ENCODE measurements around the gene EVX2. TPM values are rescaled to one million over a fixed set of nuclear protein-coding genes. Genes with fewer than 3 reads are reported as not detected.

EVX2 gene
- total and polyA plus RNA-seq, 2 of the 13 experiments (the other 11 are each of a cell fraction or from before 2014, with no cell fraction given), result not detected

DNA sequence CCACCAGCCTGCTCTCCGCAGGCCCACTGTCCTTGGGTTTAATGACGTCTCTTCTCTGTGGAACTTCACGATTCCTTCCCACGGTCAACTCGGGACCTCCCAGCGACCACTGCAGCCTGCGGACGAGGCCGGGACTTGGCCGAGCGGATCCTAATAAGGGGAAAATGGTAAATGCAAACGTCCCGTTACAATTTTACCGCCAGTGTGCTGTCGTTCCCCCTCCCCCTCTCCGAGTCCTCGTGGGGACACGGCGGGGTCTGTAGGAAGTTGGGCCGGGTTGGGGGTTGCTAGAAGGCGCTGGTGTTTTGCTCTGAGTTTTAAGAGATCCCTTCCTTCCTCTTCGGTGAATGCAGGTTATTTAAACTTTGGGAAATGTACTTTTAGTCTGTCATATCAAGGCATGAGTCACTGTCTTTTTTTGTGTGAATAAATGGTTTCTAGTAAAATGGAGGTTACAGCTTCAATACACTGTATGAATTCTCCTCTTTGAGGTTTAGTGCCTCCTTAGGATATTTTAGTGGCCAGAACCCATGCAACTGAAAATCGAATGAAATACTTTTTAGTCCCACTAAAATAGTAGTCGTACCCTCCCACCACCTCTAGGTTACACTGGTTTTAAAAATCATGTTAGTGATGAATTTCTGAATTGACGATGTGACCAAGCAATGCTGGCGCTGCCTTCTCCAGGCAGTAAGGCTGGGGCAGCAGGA lies 25.6 kb upstream of the EVX2 start:
- no TSS peak for BruUV-seq (replicated peaks)
- H4K20me1 ChIP-seq (ENCODE audit: insufficient read depth, low read length), result no peaks in the 10 kb centered on the region
- H3K9ac ChIP-seq (ENCODE audit: insufficient read depth, low read depth, low read length), result no peak overlapping the region
- H2AFZ ChIP-seq (ENCODE audit: low read length), result no peak overlapping the region
- 50% methylated on average over 26 of the region's 26 CpGs for WGBS (ENCODE audit: low lambda C conversion rate)
- peaks cover 30 to 88% of the 10 kb centered on the region in 2 experiments for H3K27me3 ChIP-seq (ENCODE audit: control insufficient read depth in 1 of 2, insufficient read depth in 2 of 2, low read length in 2 of 2)
- no peak overlapping the region for H3K27ac ChIP-seq (ENCODE audit: extremely low read length, insufficient read depth, low read length)
- H3K4me2 ChIP-seq (ENCODE audit: low read depth, low read length), result peak overlapping the region; percentile 38; the same call in 1 of the 2 replicates
- H3K9me3 ChIP-seq (ENCODE audit: low read length), result no peaks in the 10 kb centered on the region
- in situ Hi-C loops (cut with HindIII; ENCODE audit: extremely low pct_ligation_motif_present, low pct_unique_long_range_greater_than_20kb) (loop anchor here (10.0 kb wide), 1 partner anchor 1075 kb away; no protein-coding TSS in a partner anchor), intact Hi-C loops (cut with micrococcal nuclease; ENCODE audit: unreplicated experiment) (no loop called here)
- ChIA-PET POLR2A (no interaction called here), CTCF (ENCODE audit: low intra/inter-chr PET ratio, low total read pairs) (no interaction called here)
- TF ChIP-seq EZH2 (conservative IDR thresholded peaks at IDR 0.05; ENCODE audit: low read depth, low read length), result peak; percentile 90
- no peak for TF ChIP-seq ZNF350 (CRISPR knock-in tag; IDR thresholded peaks at IDR 0.05; ENCODE audit: borderline replicate concordance, low read depth)
- H3K36me3 ChIP-seq (replicated peaks in 1 of 2; ENCODE audit: control insufficient read depth in 1 of 2, insufficient read depth in 2 of 2, low read length in 2 of 2), result no peaks in the 10 kb centered on the region
- no peak for ATAC-seq
- peaks cover 7% of the 10 kb centered on the region for H3K4me1 ChIP-seq (ENCODE audit: insufficient read depth, low read length)
- H3K4me3 ChIP-seq (replicated peaks in 1 of 3; ENCODE audit: insufficient read depth in 1 of 3, low read depth in 2 of 3, low read length in 3 of 3), result no peak overlapping the region; a peak in 1 of 6 replicates
- H3K79me2 ChIP-seq (ENCODE audit: insufficient read depth, low read length), result no peaks in the 10 kb centered on the region
- no peak for DNase-seq (ENCODE audit: low spot score)
- FAIRE-seq, result no peak

- H3K79me2 ChIP-seq (ENCODE audit: insufficient read depth, low read length), result no peaks in the 10 kb centered on the region
- BruUV-seq (replicated peaks), result no TSS peak
- no peaks in the 10 kb centered on the region for H3K9me3 ChIP-seq (ENCODE audit: low read length)
- in situ Hi-C loops (cut with HindIII; ENCODE audit: extremely low pct_ligation_motif_present, low pct_unique_long_range_greater_than_20kb) (loop anchor here (10.0 kb wide), 1 partner anchor 1073 kb away; no protein-coding TSS in a partner anchor), intact Hi-C loops (cut with micrococcal nuclease; ENCODE audit: unreplicated experiment) (no loop called here)
- no peak overlapping the region for H3K27ac ChIP-seq (ENCODE audit: extremely low read length, insufficient read depth, low read length)
- H3K4me2 ChIP-seq (ENCODE audit: low read depth, low read length), result no peak overlapping the region
- H3K9ac ChIP-seq (ENCODE audit: insufficient read depth, low read depth, low read length), result no peak overlapping the region
- WGBS (ENCODE audit: low lambda C conversion rate), result 85% methylated on average over 45 of the region's 59 CpGs
- H3K4me3 ChIP-seq (replicated peaks in 1 of 3; ENCODE audit: insufficient read depth in 1 of 3, low read depth in 2 of 3, low read length in 3 of 3), result no peak overlapping the region
- ATAC-seq (no peak), DNase-seq (ENCODE audit: low spot score) (no peak), FAIRE-seq (no peak)
- ChIA-PET CTCF (ENCODE audit: low intra/inter-chr PET ratio, low total read pairs) (no interaction called here), POLR2A (no interaction called here)
- TF ChIP-seq FOSL2 (CRISPR knock-in tag; IDR thresholded peaks at IDR 0.05), result no peak
- TF ChIP-seq, protein P1, sequence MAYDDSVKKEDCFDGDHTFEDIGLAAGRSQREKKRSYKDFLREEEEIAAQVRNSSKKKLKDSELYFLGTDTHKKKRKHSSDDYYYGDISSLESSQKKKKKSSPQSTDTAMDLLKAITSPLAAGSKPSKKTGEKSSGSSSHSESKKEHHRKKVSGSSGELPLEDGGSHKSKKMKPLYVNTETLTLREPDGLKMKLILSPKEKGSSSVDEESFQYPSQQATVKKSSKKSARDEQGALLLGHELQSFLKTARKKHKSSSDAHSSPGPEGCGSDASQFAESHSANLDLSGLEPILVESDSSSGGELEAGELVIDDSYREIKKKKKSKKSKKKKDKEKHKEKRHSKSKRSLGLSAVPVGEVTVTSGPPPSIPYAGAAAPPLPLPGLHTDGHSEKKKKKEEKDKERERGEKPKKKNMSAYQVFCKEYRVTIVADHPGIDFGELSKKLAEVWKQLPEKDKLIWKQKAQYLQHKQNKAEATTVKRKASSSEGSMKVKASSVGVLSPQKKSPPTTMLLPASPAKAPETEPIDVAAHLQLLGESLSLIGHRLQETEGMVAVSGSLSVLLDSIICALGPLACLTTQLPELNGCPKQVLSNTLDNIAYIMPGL (CRISPR knock-in tag; IDR thresholded peaks at IDR 0.05; ENCODE audit: borderline replicate concordance in 1 of 2, low read depth in 1 of 2), result no peak
- TF ChIP-seq ZNF335 (CRISPR knock-in tag; IDR thresholded peaks at IDR 0.05), result no peak
- no peak for TF ChIP-seq ZNF713 (CRISPR knock-in tag; IDR thresholded peaks at IDR 0.05)
- TF ChIP-seq ZNF367 (CRISPR knock-in tag; IDR thresholded peaks at IDR 0.05; ENCODE audit: borderline replicate concordance), result no peak
- TF ChIP-seq SAP130 (CRISPR knock-in tag; IDR thresholded peaks at IDR 0.05; ENCODE audit: low read depth), result no peak
- no peaks in the 10 kb centered on the region; the same call in 1 of the 2 replicates for H4K20me1 ChIP-seq (ENCODE audit: insufficient read depth, low read length)
- H3K27me3 ChIP-seq (ENCODE audit: control insufficient read depth in 1 of 2, insufficient read depth in 2 of 2, low read length in 2 of 2), result peaks cover 29 to 88% of the 10 kb centered on the region in 2 experiments
- H2AFZ ChIP-seq (ENCODE audit: low read length), result no peak overlapping the region
- no peaks in the 10 kb centered on the region for H3K4me1 ChIP-seq (ENCODE audit: insufficient read depth, low read length)
- H3K36me3 ChIP-seq (replicated peaks in 1 of 2; ENCODE audit: control insufficient read depth in 1 of 2, insufficient read depth in 2 of 2, low read length in 2 of 2), result no peaks in the 10 kb centered on the region
These were observed 24.0 kb upstream of the EVX2 start for GRCh38 chr2:176107731-176108181.

All from HepG2 (cell line).